ENCODE data around the gene OR4D1.

The OR4D1 gene

DNA sequence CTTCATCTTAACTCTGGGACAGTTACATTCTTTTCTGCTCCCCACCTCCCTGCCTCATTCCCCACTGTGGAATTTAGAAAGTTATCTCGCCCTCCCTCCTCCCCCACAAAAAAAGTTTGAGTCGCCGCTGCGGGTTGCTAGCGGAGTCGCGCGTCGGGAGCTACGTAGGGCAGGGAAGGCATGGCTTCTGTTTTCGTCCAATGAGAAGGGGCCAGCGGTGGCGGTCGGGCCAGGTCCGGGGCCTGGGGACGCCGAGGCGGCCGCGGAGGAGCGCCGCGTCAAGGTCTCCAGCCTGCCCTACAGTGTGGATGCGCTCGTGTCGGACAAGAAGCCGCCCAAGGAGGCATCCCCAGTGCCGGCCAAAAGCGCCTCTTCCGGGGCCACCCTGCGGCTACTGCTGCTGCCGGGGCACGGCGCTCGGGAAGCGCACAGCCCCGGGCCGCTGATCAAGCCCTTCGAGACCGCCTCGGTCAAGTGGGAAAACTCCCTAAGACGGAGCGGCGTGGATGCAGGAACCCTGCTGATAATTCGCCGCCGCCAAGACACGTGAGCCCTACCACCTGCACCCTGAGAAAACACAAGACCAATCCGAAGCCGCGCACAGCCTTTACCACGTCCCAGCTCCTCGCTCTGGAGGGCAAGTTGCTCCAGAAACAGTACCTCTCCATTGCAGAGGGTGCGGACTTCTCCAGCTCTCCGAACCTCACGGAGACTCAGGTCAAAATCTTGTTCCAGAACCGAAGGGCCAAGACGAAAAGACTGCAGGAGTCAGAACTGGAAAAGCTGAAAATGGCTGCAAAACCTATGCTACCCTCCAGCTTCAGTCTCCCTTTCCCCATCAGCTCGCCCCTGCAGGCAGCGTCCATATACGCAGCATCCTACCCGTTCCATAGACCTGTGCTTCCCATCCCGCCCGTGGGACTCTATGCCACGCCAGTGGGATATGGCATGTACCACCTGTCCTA, 8.9 kb downstream of the OR4D1 start:
- DNase-seq: no peak

GRCh38 chr17:58158181-58158580, 10.0 kb downstream of the OR4D1 start:
- no peak for DNase-seq

DNA sequence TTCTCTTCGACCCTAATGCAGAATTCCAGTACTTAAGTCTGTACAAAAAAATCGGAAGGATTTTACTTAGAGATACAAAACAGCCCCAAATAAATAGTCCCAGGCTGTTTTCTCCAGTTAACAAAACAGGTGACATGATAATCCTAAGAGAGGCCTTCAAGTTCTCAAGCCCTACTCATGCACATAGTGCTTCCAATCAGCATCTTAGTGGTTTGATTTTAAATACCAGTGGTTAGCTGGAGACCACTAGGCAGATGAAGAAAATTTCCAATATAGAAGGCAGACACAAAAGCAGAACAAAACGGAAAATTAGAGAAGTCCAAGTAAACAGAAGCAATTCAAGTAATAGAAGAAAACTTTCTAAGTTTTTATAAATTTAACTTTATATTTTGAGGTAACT, 13.4 kb downstream of the OR4D1 start:
- no peak for DNase-seq

DNA sequence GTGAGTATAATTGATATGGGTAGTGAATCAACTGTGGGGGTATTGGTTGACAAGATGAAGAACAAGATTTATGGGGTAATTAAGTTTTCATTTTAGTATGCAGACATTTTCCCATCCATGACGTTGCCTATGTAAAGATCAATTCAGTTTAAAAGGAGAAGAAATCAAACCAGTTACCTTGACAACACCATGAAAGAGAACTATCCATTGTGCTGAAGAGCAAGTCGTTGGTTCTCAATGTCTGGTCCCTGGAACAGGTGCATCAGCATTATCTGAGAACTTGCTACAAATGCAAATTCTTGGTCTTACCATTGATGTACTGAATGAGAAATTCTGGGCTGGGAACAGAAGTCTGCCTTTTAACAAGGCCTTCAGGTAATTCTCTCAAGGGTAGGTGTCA, 17.8 kb downstream of the OR4D1 start:
- no peak for DNase-seq

GRCh38 chr17:58166682-58167081, 18.5 kb downstream of the OR4D1 start, which contains the start of gene OR4D2:
Gene OR4D2 (plus strand): TSS chr17:58166982. CDS start chr17:58169656, 2,674 bp downstream.
- no peak for DNase-seq

DNA sequence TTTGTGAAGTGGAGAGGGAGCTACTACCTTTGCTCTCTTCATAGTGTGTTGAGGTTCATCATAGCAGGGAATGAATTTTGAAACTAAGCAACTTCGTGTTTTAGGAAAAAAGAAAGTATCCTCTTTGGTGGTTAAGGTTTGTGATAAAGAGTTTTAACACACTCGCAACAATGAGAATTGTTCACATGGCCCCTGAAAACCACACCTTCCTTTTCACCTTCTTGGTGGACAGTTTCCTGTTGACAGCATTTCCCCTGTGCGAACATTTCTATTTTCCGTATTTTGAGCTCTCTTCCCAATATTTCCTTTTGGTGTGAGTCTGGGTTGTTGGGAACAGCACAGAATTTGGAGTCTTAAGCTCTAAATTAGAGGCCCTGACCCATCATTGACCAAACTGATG, 22.4 kb downstream of the OR4D1 start:
- DNase-seq: no peak

DNA sequence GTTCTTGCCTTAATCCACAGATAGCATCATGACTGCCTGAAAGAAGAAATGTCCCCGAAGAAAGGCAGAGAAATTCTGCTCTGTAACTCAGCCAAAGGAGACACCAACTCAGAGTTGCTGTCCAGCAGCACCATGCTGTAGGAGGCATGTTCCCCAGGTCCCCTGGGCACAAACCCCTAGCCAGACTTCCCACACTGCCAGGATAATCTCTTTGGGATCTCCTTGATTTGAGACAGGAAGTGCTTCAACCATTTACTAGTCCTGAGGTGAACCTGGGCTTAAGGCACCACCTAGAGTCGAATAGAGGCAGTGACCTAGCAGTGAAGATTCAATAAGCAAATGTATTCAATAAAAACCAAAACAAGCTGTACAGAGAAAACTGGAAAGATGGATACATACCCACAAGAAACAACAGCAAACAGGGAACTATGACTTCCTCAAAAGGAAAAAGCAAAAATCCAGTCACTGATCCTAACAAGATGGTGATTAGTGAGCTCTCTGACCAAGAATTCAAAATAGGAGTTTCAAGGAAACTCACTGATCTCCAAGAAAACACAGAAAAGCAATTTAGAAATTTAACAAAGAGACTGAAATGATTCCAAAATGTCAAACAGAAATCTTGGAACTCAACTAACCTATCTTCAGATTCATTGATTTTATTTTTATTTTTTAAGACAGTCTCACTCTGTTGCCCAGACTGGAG, 24.3 kb downstream of the OR4D1 start:
- DNase-seq: peak in 1 of 2 donors; percentile 4

DNA sequence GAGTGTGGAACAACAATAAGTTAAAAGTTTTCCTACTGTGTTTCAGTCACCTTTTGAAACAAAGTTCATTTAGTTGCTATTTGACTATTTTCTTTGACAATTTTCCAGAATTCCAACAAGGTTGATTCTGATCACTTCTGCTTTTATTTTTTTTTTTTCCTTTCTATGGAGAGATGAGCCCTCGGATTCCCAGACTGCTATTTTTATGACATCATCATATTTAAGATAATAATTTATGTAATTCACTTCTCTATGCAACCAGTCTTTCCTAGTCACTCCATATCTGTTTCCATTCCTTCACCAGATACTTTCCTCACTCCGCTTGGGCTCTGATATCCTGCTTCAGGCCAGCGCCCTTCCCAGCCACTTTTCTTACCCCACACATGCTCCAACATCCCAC, 26.7 kb downstream of the OR4D1 start:
- DNase-seq: no peak

DNA sequence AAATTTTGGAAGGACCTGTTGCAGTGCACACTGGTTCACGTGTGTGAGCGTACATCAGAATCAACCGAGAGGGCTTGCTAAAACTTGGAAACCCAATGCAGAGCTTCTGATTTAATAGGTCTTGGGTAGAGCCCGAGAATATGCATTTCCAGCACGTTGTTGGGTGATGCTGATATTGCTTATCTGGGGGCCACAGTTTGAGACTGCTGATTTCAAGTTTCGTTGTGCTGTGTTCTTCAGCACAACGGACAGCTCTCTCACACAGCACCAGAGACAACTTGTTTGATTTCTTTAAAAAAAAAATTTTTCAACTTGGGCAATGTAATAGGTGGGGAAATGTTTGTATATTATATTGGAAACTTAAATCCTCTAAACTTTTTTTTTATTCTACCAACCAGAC, 28.0 kb downstream of the OR4D1 start:
- DNase-seq: no peak

GRCh38 chr17:58181796-58182195, 33.6 kb downstream of the OR4D1 start:
- DNase-seq: no peak

DNA sequence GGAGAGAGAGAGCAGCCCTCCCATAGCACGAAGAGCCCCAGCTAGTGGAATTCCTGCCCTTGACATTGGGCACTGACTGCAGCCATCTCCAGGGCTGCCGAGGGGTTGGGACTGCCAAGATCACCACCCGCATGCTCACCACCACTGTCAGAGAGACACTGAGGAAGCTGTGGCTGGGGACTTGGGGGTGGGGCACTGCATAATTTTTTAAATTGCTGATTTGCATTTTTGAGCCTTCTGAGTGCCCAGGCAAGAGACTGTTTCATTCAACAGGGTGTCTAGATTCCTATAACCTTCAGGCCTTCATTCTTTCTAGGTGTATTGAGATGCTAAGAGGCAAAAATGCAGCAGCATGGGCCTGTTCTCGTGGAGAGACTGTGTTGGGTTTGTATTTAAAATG, 35.3 kb downstream of the OR4D1 start:
- no peak for DNase-seq

DNA sequence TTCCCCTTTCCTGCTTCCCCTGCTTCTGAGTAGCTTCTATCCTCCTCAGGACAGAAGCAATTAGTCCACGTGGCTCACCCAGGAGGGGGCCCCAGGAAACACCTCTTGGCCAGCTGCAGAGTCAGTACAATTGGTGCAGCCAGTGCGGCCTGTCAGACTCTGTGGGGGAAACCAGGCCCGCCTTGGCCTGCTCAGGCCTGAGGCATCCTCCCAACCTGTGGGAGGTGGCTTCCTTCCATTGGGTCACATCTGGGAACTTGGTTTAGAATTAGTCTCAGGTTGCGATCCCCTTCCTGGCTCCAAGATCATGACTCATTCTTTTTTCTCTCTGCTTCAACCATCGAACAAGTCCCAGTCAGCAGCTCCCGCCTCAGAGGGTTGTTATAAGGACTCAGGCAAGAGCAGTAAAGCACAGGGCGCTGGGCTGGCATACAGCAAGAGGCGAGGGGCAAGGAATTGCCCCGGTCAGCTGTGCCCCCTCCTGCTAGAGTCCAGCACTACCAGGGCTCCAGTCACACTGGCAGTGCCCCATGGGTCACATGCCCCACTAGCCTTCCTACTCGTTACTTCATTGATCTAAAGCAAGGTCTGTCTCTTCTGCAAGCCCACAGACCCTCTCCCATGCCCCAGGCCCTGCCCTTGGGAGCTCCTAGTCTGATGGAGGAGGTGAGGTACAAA, 36.3 kb downstream of the OR4D1 start:
- no peak for DNase-seq

GRCh38 chr17:58184986-58185761, 37.0 kb downstream of the OR4D1 start:
- no peak for DNase-seq

GRCh38 chr17:58186591-58186990, 38.4 kb downstream of the OR4D1 start:
- DNase-seq: no peak

DNA sequence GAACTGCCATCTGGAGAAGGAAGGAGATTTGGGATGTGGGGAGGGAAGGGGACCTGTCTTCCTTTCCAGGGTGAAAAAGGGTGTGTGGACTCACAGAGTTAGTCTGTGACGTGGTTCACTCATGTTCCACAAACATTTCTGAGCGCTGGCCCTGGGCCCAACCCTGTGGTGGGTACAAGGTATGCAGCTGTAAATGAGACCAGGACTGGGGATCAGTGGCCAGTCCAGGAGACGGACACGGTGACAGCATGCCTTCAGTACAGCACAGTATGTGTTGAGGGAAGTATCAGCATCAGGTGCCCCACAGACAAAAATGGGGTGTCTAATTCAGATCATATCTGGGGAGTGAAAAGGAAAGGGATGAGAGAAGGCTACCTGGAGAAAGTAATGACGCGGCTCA, 38.9 kb downstream of the OR4D1 start:
- DNase-seq: no peak

GRCh38 chr17:58187675-58188074, 39.5 kb downstream of the OR4D1 start:
- no peak for DNase-seq

- DNase-seq: peak in 1 of 2 donors; percentile 5
Measured at GRCh38 chr17:58189436-58190146, 41.4 kb downstream of the OR4D1 start.

DNA sequence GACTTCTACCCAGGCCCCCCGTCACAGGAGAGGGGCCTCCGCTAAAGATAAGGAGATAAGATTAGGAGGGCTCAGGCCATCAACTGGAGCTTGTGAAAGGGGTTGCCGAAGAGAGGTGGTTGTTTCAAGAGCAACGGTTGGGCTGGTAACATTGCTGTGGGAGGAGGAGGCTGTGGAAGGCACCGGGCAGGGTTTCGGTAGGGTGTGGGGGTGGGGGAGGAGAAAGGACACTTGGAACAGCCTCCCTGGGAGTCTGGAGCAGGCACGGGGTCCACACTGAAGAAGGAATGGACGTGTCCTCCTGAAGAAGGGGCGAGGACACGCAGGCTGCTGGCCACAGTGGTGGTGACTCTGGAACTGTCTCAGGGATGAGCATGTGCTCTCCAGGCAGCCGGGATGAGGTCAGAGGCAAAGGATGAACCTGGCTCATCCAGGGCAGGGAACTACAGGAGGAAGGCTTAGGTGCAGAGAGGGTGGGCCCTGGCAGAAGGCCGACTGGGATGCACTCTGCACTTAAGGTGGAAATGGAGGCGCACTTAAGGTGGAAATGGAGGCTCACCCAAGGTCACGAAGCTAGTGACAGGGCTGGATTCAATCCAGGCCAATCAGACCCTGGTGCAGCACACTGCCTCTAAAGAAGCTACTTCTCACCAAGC, 43.2 kb downstream of the OR4D1 start:
- DNase-seq: no peak

DNA sequence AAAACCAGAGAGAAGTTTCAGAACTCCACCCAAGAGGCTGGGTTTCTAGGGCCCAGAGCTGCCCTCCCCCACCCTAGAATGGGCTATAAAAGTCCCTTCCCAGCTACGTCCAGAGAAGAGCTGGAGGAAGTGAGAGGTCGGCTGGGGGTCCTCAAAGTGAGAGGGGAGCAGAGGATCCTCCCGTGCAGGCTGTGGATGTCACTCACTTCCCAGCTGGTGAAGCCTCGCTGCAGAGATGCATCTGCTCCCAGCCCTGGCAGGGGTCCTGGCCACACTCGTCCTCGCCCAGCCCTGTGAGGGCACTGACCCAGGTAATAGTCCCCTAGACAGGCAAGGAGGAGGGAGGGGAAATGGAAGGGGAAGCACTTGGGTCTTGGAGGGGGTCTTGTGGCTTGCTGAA, 44.4 kb downstream of the OR4D1 start, which contains the start of gene EPX:
Gene EPX (plus strand): TSS at position 115 of the 400 bp plus-strand sequence. CDS start 121 bp downstream, at position 236.
- no peak for DNase-seq

- DNase-seq: no peak
Measured at GRCh38 chr17:58193641-58194255, 45.6 kb downstream of the OR4D1 start.
